H9 (cell line): Measurements from ENCODE around the gene SYNE2. TPM values are rescaled to one million over a fixed set of nuclear protein-coding genes. Genes with fewer than 3 reads are reported as not detected.

Experiments used
- DNase-seq: peaks from one replicate; pipeline ENCODE4 v3.0.0-alpha.2; 2017
- H2AFZ ChIP-seq: one replicate; pipeline ENCODE4 v1.6.1; 2013; ENCODE audit warnings: mild to moderate bottlenecking, low read length, control low read depth, moderate library complexity
- H2AK5ac ChIP-seq: 2 replicates; pipeline ENCODE4 v1.6.1; 2013; ENCODE audit warnings: low read length, control low read depth, mixed read lengths; ENCODE audit not compliant: insufficient read length
- H2BK120ac ChIP-seq: one replicate; pipeline ENCODE4 v1.6.1; 2013; ENCODE audit warnings: low read depth, mild to moderate bottlenecking, low read length, control low read depth, inconsistent platforms; ENCODE audit not compliant: poor library complexity, severe bottlenecking
- H2BK12ac ChIP-seq: 2 replicates; pipeline ENCODE4 v1.6.1; 2013; ENCODE audit warnings: low read length, control low read depth, mixed read lengths, low read depth; ENCODE audit not compliant: insufficient read length
- H2BK15ac ChIP-seq: 2 replicates; pipeline ENCODE4 v1.6.1; 2013; ENCODE audit warnings: low read depth, low read length, control low read depth
- H2BK20ac ChIP-seq: one replicate; pipeline ENCODE4 v1.6.1; 2013; ENCODE audit warnings: low read depth, mild to moderate bottlenecking, low read length, control low read depth, inconsistent platforms; ENCODE audit not compliant: poor library complexity, severe bottlenecking
- H2BK5ac ChIP-seq: 2 replicates; pipeline ENCODE4 v1.6.1; 2013; ENCODE audit warnings: low read length, control low read depth, mixed read lengths; ENCODE audit not compliant: insufficient read length
- H3K14ac ChIP-seq: 2 replicates; pipeline ENCODE4 v1.6.1; 2013; ENCODE audit warnings: low read length, control low read depth; ENCODE audit not compliant: insufficient read depth
- H3K18ac ChIP-seq: 2 replicates; pipeline ENCODE4 v1.6.1; 2013; ENCODE audit warnings: low read depth, mild to moderate bottlenecking, mixed read lengths, low read length, control low read depth; ENCODE audit not compliant: insufficient read length
- H3K23ac ChIP-seq: 2 replicates; pipeline ENCODE4 v1.6.1; 2013; ENCODE audit warnings: low read length, control low read depth, mixed read lengths, low read depth; ENCODE audit not compliant: insufficient read length
- H3K23me2 ChIP-seq: 2 replicates; pipeline ENCODE4 v1.6.1; 2013; ENCODE audit warnings: low read depth, mild to moderate bottlenecking, mixed read lengths, low read length, control low read depth; ENCODE audit not compliant: insufficient read length, poor library complexity, severe bottlenecking
- H3K27ac ChIP-seq: 2 replicates; pipeline ENCODE4 v1.5.1; 2013; ENCODE audit warnings: low read length, control low read depth, mixed read lengths, low read depth; ENCODE audit not compliant: insufficient read length
- H3K27me3 ChIP-seq: 2 replicates; pipeline ENCODE4 v1.6.1; 2013; ENCODE audit warnings: low read length, control low read depth, inconsistent platforms; ENCODE audit not compliant: insufficient read depth
- H3K4ac ChIP-seq: 2 replicates; pipeline ENCODE4 v1.6.1; 2013; ENCODE audit warnings: low read depth, mild to moderate bottlenecking, control low read depth, inconsistent platforms, low read length, moderate library complexity
- H3K4me1 ChIP-seq: 2 replicates; pipeline ENCODE4 v1.6.1; 2013; ENCODE audit warnings: low read length, control low read depth, inconsistent platforms; ENCODE audit not compliant: insufficient read depth
- H3K4me2 ChIP-seq: 2 replicates; pipeline ENCODE4 v1.6.1; 2013; ENCODE audit warnings: low read length, control low read depth, mixed read lengths; ENCODE audit not compliant: insufficient read length, insufficient read depth
- H3K56ac ChIP-seq: 2 replicates; pipeline ENCODE4 v1.6.1; 2013; ENCODE audit warnings: low read depth, mild to moderate bottlenecking, mixed read lengths, low read length, control low read depth; ENCODE audit not compliant: insufficient read length
- H3K79me1 ChIP-seq: 2 replicates; pipeline ENCODE4 v1.6.1; 2013; ENCODE audit warnings: low read depth, mild to moderate bottlenecking, moderate library complexity, low read length, control low read depth, inconsistent platforms; ENCODE audit not compliant: insufficient read depth, poor library complexity, severe bottlenecking
- H3K79me2 ChIP-seq: 2 replicates; pipeline ENCODE4 v1.6.1; 2013; ENCODE audit warnings: low read length, control low read depth, inconsistent platforms; ENCODE audit not compliant: insufficient read depth
- H3K9ac ChIP-seq: 2 replicates; pipeline ENCODE4 v1.6.1; 2013; ENCODE audit warnings: low read length, control low read depth, mixed read lengths; ENCODE audit not compliant: insufficient read length; ENCODE audit errors: extremely low read depth
- H3K9me3 ChIP-seq: one replicate; pipeline ENCODE4 v1.6.1; 2013; ENCODE audit warnings: low read depth, low read length, inconsistent platforms; ENCODE audit not compliant: control insufficient read depth
- H3T11ph ChIP-seq: one replicate; pipeline ENCODE4 v1.6.1; 2013; ENCODE audit warnings: mild to moderate bottlenecking, low read length, control low read depth, inconsistent platforms
- H4K20me1 ChIP-seq: one replicate; pipeline ENCODE4 v1.6.1; 2013; ENCODE audit not compliant: control insufficient read depth, insufficient read length, insufficient read depth
- H4K5ac ChIP-seq: 2 replicates; pipeline ENCODE4 v1.6.1; 2013; ENCODE audit warnings: low read depth, mild to moderate bottlenecking, mixed read lengths, low read length, control low read depth; ENCODE audit not compliant: insufficient read length
- H4K8ac ChIP-seq: replicated peaks from 2 replicates; pipeline ENCODE4 v1.6.1; 2013; ENCODE audit warnings: low read length, control low read depth, mixed read lengths, low read depth; ENCODE audit not compliant: insufficient read length
- H4K91ac ChIP-seq: 2 replicates; pipeline ENCODE4 v1.6.1; 2013; ENCODE audit warnings: low read depth, mild to moderate bottlenecking, moderate library complexity, mixed read lengths, low read length, control low read depth; ENCODE audit not compliant: insufficient read length
- H3K27ac Mint-ChIP-seq, 3 experiments: 2 replicates in 2 of 3; 3 replicates in 1 of 3; pipeline ENCODE4 v1.8.0; 2020 to 2021; ENCODE audit warnings: mixed read lengths in 3 of 3, mild to moderate bottlenecking in 1 of 3, moderate library complexity in 1 of 3
- H3K27me3 Mint-ChIP-seq: 2 replicates; pipeline ENCODE4 v1.8.0; 2021; ENCODE audit warnings: low read depth, mild to moderate bottlenecking, moderate library complexity, mixed read lengths
- H3K36me3 Mint-ChIP-seq, 3 experiments: 2 replicates in 2 of 3; 3 replicates in 1 of 3; pipeline ENCODE4 v1.8.0; 2020 to 2021; ENCODE audit warnings: low read depth in 3 of 3, mixed read lengths in 3 of 3; ENCODE audit not compliant: insufficient read depth in 1 of 3
- H3K4me1 Mint-ChIP-seq, 2 experiments: 2 replicates each; pipeline ENCODE4 v1.8.0; 2020; ENCODE audit warnings: mixed read lengths in 2 of 2
- H3K4me3 Mint-ChIP-seq, 2 experiments: 2 replicates in 1 of 2; 3 replicates in 1 of 2; pipeline ENCODE4 v1.8.0; 2020 to 2021; ENCODE audit warnings: mild to moderate bottlenecking in 2 of 2, mixed read lengths in 2 of 2, moderate library complexity in 1 of 2
- H3K9me3 Mint-ChIP-seq, 2 experiments: 2 replicates in 1 of 2; 3 replicates in 1 of 2; pipeline ENCODE4 v1.8.0; 2020; ENCODE audit warnings: mild to moderate bottlenecking in 2 of 2, mixed read lengths in 2 of 2, moderate library complexity in 1 of 2
- WGBS: extraction: QIAGEN DNeasy Blood & Tissue Kit; methylation state at CpG from one replicate; pipeline ENCODE4 v1.1.7; 2013; ENCODE audit warnings: missing lambda C conversion rate, low lambda C conversion rate, mixed read lengths; ENCODE audit not compliant: insufficient read length; ENCODE audit errors: extremely low coverage; 5-methylcytosine and 5-hydroxymethylcytosine counted together
- total RNA-seq: library from RNA; stranded (reverse); gene quantifications from 2 replicates; pipeline ENCODE4 v1.2.1, GENCODE V29; 2021
- TF ChIP-seq, protein P1 (sequence below): fragments of 200-600 bp; sonication (generic); conservative IDR thresholded peaks from 3 replicates; pipeline ENCODE4 v1.8.0; 2021; ENCODE audit warnings: antibody characterized with exemption, mild to moderate bottlenecking

Gene SYNE2
- total RNA-seq, 1 experiment from 2014 or later: 43.3 TPM

GRCh38 chr14:63857466-63858030 is 4.7 kb downstream of the SYNE2 start:
- Histone ChIP-seq H3K9ac (no peak overlapping the region), H2BK15ac (no peak overlapping the region), H4K91ac (no peak overlapping the region), H2BK5ac (no peak overlapping the region), H3K79me1 (no peaks in the 10 kb centered on the region), H3K4me1 (no peaks in the 10 kb centered on the region), H3K18ac (no peak overlapping the region), H3K23ac (no peak overlapping the region), H3K23me2 (peaks cover 7% of the 10 kb centered on the region), H3K27me3 (no peaks in the 10 kb centered on the region), H2BK20ac (no peak overlapping the region), H3K4ac (no peak overlapping the region), H2AK5ac (no peak overlapping the region), H3K27ac (no peak overlapping the region), H2BK12ac (no peak overlapping the region), H4K5ac (no peak overlapping the region), H3K4me2 (no peak overlapping the region), H3K56ac (no peak overlapping the region), H3K14ac (no peak overlapping the region), H2AFZ (no peak overlapping the region), H3K9me3 (no peaks in the 10 kb centered on the region), H3T11ph (no peak overlapping the region), H3K79me2 (peaks cover 6% of the 10 kb centered on the region; the same call in 1 of the 2 replicates), H2BK120ac (no peak overlapping the region), H4K20me1 (no peaks in the 10 kb centered on the region), H4K8ac (no peak overlapping the region)
- H3K27ac Mint-ChIP-seq: no peak overlapping the region
- H3K36me3 Mint-ChIP-seq: no peaks in the 10 kb centered on the region
- WGBS: no CpG with 5 or more reads among the region's 3 CpGs
- no peak for DNase-seq
- peaks cover 17 to 19% of the 10 kb centered on the region in 2 experiments for H3K4me1 Mint-ChIP-seq
- TF ChIP-seq, protein P1, sequence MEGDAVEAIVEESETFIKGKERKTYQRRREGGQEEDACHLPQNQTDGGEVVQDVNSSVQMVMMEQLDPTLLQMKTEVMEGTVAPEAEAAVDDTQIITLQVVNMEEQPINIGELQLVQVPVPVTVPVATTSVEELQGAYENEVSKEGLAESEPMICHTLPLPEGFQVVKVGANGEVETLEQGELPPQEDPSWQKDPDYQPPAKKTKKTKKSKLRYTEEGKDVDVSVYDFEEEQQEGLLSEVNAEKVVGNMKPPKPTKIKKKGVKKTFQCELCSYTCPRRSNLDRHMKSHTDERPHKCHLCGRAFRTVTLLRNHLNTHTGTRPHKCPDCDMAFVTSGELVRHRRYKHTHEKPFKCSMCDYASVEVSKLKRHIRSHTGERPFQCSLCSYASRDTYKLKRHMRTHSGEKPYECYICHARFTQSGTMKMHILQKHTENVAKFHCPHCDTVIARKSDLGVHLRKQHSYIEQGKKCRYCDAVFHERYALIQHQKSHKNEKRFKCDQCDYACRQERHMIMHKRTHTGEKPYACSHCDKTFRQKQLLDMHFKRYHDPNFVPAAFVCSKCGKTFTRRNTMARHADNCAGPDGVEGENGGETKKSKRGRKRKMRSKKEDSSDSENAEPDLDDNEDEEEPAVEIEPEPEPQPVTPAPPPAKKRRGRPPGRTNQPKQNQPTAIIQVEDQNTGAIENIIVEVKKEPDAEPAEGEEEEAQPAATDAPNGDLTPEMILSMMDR: no peak
- no peaks in the 10 kb centered on the region for H3K9me3 Mint-ChIP-seq
- peaks cover 10% of the 10 kb centered on the region for H3K27me3 Mint-ChIP-seq
- no peak overlapping the region for H3K4me3 Mint-ChIP-seq
